GM19438 (cell line): Measurements from ENCODE around the gene ARHGEF11.

ENCODE experiments used
- ATAC-seq: cut with Tn5 transposase; IDR thresholded peaks from one replicate; pipeline ENCODE4 v1.9.1; 2021; ENCODE audit warnings: low read depth; ENCODE audit not compliant: unreplicated experiment

ARHGEF11 gene

DNA sequence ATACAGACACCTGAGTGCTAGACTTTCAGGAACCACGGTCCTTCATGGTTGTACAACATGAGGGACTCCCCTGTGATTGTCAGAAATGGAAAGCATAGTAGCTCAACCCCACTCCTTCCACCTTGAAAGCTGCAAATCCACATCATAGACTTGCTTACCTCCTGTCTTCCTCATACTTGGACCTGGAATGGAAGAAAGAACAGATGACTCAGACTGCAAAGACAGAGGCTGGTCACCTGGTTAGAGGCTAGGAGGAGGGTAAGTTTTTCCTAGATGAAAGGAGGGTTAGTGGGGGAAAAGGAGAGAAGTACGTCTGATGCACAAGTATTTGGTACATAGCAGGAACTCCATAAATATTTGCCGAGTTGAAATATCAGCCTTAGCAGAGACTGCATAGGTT, 87.9 kb downstream of the ARHGEF11 start:
- ATAC-seq: no peak

DNA sequence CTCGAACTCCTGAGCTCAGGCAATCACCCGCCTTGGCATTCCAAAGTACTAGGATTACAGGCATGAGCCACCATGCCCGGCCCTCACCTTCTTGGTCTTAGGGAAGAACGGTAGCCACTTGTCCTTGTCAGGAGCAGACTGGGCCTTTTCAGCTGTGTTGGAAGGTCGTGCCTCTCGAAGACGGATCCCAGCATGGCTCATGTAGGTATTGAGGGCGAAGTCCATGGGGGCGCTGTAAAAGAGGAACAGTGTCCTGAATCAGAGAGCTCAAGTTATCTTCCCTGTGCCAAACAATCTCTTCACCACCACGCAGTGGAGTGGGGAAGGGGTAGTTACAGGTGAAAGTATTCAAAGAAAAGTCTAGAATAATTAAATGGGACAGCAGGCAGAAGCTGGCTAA, 89.2 kb downstream of the ARHGEF11 start:
- ATAC-seq: no peak

DNA sequence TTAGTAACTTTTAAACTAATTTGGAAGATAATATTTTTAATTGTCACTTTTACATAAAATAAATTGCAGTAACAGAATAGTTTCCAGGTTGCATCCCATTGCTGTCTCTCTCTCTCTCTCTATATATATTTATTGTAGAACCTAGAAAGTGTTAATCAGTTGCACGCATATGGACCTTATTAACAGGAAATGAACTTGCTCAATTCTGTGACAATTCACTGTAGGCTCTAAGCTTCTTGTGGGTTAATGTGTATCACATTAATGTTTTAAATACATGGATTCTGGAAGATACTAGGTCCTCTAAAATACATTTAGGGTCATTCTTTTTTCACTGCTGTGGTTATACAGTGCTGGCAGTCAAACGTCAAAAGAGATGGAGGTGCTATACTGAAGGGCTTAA, 92.0 kb downstream of the ARHGEF11 start:
- ATAC-seq: no peak

DNA sequence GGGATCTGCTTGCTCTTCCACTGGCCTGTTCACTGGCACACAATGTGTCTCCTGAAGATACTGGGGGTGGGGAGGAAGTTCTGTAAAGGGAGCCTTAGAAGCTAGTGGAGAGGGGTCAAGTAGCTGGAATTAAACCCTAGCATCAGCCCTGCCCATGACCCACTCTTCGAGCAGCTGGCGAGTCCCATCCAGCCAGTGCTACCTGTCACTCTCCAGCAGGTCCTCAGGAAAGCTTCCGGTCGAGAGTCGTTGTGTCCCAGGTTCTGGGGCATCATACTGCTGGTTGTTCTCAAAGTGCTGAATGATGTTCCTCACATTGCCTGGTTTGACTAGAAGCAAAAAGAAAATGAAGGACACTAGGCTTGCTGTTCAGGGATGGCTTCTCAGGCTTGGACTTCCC, 94.2 kb downstream of the ARHGEF11 start:
- no peak for ATAC-seq

DNA sequence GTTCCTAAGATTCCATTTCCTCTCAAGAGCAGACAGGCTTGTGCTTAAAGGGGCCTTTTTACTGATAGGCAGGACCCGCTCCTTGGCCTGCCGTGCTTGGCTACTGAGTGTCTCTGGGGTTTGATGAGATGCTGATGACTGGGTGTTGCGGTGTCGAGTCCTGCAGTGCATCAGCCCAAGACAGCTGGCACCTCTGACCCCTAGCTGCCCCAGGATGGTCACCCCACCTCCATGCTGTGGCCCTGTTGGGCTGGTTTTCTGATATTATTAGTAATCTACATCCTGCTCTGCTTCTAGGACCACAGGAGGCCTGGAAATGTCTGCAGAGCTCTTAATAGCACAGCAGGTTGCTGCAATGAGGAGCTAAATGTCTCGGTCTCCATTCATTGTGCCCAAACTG, 96.4 kb downstream of the ARHGEF11 start:
- ATAC-seq: no peak

DNA sequence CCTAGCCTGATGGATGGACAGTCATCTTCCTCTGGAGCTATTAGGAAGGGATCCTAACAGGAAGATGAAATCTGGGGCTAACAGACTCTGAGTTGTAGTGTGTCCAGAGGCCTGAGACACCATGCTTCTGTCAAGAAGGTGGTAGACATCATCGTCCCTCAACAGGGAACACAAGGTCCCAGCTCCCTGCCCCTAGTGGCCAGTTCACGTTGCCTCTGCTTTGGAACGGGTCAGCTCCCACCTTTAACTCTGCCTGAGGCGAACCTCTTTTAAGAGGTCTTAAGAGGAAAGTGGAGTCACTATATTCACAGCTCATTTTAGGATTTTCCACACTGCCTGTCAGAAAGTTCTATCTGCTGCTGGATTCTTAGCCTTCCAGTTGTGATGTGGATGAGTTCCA, 96.8 kb downstream of the ARHGEF11 start:
- no peak for ATAC-seq

DNA sequence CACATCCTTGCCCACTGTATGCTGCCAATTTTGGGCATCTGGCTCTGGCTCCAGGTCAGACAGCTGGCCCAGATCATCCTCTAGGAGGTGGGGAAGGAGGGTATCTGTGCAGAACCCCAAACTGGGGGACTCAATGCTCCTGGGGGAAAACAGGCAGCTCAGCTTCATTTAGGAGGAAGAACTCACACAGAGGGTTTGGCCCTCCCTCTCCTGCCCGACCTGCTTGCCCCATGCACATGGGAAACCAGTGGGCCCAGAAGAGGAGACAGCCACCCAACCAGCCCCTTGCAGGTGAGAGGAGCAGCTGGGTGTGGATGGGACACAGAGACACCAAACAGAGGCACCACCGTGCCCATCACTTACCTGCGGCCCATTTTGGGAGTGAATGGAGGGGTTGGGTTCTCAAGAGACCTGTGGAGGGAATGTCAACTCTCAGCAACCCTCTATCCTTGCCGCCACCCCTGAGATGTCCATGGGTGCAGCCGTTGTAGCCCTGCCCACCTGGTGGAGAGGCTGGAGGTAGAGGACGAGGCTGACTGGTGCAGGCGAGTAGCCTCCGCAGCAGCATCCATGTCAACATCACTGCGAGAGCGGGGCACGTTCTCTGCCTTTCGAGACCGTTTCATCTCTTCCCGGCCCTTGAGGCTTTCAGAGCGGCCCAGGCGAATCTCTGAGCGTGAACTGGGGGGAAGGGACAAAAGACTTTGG, 97.6 kb downstream of the ARHGEF11 start:
- ATAC-seq: no peak

DNA sequence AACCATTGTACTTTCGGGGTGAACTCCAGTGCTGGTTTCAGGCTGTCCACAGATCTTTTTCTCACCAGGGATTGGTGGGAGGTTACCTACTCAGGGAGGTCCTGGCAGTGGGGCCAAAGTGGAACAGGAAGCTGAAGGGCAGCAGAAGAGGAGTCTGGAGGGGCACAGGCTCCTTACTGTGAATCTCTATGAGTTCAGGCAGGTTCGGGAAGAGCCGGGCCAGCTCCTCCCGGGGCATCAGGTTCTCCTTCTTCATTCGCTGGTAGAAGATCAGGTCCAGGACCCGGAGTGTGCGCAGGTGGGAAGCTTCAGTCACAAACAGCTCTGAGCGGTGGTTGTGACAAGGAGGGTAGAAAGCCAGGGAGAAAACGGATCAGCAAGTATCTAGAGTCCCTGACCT, 98.4 kb downstream of the ARHGEF11 start:
- ATAC-seq: no peak

DNA sequence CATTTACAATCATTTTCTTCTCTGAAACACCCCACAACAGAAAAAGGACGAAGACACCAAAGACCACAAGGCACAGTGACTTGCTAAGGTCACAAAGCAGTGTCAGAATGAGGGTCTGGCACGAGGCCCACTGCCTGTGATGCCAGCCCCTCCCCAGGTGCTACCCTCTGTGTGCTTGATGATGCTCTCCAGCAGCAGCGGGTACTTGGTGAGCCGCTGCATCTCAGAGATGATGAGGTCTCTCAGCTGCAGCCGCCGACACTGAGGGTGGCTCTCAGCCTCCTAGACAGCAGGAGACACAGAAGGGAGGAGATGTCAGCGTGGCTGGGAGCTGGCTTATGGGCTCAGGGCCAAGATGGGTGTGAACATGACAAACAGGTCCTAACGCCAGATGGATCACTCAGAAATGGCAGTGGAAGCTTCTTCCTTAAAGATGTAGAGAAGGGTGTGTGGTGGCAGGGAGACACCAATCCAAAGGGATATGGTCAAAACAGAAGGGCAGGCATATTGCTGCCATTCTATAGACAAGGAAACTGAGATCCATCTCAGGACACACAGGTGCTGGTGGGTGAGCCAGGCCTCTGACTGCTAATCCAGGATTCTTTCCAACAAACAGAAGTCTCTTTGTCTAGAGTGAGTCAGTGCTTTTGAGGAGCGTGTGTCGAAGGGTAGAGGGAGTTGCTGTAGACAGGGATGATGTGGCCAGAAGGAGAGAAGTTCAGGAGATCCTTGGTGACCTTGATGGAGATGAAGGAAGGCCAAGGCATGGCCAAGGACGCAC, 99.5 kb downstream of the ARHGEF11 start:
- no peak for ATAC-seq

DNA sequence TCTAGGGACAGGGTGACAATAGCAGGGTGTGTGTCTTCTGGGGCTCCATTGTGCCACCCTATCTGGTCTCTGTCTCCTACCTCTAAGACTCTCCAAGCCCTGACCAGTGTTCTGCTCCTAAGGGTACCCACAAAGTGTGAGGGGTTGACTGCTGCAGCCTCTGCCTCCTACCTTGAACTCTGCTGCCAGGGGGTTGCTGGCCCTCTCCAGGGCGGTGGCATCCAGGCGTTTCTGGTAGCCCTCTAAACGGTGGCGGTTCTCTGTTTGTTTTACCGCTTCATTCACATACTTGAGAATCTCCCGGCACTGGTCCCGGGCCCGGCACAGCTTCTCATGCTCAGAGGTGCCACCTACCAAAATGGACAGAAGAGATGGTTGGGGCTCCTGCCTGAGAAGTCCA, 100.7 kb downstream of the ARHGEF11 start:
- ATAC-seq: no peak

DNA sequence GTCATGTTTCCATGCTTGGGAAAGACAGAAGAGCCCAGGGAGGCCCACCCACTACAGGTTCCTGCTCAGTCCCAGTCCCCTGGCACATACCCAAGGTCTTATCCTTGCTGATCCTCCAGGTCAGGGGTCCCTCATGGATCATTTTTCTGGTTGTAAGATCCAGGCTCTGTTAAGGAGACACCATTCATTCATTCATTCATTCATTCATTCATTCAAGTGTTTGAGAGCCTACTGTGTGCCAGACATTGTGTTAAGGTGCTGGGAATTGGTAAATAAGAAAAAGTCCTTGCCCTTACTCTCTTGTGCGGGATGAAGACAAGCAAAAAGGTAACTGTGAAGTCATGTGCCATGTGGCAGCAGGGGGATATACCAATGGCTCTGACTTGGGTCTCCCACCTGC, 101.3 kb downstream of the ARHGEF11 start:
- no peak for ATAC-seq

DNA sequence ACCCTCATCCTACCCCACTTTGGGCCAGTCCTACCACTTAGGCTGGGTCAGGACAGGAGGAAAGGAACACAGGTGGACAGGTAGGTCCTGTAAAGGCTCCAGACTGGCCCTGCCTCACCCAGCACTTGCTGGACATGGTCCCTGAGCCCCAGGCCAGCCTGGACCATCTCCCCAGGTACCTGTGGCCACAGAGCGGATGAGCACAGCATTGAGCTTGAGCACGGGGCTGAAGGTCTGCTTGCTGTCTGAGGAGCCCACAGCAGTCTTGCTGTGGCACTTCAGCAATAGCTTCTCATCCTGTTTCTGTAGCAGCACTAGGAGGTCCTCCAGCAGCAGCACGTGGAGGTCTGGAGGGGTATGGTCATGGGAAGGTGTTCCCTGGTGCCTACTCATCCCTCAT, 101.8 kb downstream of the ARHGEF11 start:
- ATAC-seq: no peak

DNA sequence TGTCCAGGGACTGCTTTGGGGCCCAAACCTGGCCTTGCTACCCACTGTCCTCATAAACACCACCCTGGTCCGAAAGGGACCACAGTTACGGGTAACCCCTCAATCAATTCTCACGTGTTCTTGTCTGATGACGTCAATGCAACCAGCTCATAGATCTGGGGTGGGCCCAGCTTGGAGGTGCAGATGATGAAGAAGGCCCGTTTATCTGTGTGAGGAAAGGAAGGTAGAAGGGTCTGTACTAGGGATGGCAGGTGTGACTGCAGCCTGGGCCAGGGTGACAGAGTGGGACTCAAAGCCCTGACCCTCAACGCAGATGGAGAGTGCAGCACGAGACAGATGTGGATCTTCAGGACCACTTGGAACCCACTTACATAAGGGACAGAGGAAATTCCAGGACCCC, 103.0 kb downstream of the ARHGEF11 start:
- no peak for ATAC-seq

DNA sequence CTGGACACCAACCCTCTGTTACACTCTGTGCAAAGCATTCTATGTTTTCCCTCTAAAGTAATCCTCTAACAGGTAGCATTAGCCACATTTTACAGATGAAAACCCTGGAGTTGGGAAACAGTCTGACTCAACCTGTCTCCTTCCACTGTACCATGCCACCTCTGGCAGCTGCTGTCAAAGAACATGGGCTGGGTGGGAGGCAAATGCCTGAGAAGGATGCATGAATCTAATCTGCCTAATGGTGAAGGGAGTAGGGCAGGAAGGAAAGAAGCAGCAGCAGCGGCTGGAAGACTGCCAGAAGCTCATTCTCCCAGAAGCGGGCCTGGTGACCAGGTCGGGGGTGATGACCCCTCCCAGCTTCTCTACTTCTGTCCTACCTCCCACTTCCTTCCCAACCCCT, 103.4 kb downstream of the ARHGEF11 start:
- ATAC-seq: no peak

DNA sequence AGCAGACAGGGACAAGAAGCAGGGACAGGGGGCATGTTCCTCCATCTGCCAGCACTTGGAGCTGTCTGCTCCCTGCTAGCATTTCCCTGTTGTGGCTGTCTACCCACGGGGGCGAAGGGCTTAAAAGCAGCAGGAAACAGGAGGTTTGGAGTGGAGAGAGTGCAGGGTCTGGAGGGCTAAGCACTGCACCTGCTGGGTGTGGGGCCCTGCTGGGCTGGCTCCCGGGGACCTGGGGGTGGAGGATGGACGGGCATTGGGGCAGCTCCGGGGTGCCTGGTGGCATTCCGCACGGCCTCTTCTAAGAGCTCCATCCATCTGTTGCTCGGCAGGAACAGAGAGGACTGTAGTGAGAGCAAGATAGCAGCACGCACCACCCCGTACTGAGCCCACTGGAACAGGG, 103.9 kb downstream of the ARHGEF11 start:
- no peak for ATAC-seq

DNA sequence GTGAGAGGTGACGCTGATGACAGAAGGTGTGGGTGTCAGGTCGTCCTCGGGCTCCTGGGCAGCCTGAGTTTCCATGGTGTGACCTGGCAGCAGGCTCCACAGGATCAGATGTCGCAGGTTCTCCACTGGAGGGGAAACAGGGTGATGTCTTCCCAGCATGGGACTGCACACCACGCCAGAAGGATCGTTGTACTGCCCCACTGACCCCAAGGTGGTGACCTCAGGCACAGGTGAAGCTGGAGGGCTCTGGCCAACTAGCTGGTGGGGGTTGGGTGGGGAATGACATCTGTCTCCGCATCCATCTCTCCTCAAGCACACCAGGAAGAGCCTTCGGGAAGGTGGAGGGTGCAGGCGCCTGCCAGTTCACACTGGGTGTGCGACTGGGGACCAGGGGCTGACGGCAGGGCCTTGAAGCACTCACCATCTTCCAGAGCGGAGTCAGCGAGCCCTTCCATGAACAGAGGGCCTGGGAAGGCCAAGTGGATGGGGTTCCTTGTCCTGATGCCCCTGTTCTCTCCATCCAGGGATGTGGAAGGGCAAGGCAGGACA, 105.7 kb downstream of the ARHGEF11 start:
- ATAC-seq: no peak

DNA sequence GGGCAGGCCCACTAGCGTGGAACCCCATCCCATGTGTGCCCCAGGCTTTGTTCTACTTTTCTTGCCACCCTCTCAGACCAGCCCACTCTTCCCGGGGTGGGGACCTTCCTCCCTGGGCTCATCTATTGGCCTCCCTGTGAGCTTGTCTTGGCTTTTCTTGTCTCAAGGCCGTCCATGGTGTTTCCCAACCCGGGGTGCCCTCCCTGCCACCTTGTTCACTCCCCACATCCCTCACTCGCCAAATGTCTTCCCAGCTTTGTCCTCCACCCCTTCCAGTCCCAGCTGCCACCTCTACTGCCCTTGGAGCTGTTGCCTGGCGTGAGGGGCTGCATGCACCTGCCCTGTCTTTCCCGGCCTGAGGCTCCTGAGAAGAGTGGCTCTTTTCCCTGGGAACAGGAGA, 106.7 kb downstream of the ARHGEF11 start:
- no peak for ATAC-seq

DNA sequence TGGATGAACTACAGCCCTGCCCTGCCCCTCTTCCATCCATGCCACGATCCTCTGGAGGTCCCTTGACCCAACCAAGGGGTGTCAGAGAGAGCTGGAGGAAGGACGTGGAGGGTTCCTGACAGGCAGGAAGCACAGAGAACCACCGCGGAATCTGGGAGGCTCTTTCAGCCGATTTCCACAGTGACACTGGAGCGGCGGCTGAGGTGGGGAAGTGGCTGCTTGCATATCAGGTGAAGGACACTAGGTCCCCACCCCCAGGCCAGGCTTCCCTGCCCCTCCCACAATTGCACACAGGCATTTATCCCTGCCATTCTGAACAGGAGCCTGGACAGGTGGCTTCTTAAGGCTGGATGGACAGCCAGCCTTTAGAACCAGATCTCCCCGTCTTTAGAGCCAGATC, 107.7 kb downstream of the ARHGEF11 start:
- no peak for ATAC-seq

DNA sequence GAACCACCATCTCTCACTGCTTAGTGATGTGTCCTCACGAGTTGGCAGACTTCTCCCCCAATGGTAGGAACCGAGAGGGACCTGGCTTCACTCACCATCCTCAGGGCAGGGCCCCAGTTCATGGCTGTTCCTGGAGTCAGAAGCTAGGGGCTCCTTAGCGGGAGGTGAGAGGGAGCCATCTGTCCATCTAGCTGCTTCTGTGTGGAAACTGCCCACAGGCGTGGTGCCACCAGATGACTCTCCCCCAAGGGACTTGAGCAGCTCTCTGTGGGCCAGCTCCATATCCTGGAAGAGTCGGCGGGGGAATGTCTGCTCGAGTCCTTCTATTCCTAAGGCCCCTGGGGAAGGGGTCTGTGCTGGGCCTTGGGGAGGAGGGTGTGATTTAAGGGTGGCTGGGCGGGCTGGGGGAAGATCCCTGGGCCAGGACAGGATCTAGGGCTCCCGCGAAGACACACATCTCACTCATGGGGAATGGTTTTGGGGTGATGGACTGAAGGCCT, 108.8 kb downstream of the ARHGEF11 start:
- no peak for ATAC-seq

DNA sequence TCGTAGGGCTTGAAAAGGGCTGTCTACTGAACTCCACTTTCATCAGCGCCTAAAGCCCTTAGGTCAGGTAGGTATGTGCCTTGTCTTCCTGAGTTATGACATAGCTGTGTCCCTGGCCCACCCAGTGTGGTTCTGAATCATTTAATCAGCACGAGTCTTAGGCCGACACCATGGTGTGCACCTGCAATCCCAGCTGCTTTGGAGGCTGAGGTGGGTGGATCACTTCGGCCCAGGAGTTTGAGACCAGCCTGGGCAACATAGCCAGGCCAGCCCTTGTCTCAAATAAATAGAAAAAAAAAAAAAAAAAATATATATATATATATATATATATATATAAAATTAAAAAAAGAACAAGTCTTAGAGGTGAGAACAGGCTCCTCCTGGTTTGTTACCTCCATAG, 109.4 kb downstream of the ARHGEF11 start:
- ATAC-seq: no peak

DNA sequence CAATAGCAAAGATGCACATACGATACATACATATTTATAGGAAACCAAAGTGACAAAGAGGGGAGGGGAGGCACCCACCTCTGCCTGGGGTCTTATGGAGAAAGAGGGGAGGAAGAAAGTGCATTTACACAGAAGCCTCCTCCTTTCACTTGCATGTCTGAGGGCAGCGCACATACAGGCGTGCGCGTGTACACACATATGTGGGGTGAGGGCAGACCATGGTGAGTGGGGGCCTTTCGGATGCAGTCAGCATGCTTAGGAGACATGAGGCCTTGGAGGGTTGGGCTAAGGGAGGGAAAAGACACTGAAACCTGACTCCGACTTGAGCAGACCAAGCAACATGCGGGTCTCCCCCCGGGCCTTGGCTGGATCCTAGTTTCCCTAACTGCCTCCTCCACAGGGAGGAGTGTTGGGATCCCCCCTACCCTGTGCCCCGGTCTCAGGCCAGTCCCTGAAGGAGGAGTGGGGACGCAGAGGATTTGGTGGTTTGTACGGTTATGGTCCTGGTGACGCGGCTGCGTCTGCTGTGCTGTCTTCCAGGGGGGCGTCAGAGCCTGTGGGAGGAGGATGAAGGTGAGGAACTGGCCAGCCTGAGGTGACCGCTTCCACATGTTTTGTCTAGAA, 109.9 kb downstream of the ARHGEF11 start:
- no peak for ATAC-seq
